Measurements from ENCODE around the gene UGCG. TPM values are rescaled to one million over a fixed set of nuclear protein-coding genes. Genes with fewer than 3 reads are reported as not detected.

Gene UGCG
- total and polyA plus RNA-seq, 9 of the 15 experiments (the other 6 are each of a cell fraction or from before 2014, with no cell fraction given): 20.0 to 40.3 (median 29.2) TPM

DNA sequence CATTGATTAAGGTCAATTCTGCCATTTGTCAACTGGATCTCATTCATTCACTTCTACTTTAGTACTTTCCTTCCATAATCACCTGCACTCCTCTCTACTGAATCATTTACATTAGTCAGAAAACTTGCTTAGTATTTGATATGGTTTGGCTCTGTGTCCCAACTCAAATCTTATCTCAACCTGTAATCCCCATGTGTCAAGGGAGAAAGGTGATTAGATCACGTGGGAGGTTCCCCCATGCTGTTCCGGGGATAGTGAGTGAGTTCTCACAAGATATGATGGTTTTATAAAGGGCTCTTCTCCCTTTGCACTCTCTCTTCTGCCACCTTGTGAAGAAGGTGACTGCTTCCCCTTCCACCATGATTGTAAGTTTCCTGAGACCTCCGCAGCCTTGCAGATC lies 23.7 kb upstream of the UGCG start:
- FAIRE-seq: no peak
- H3K9me1 ChIP-seq (ENCODE audit: control insufficient read depth, insufficient read depth, low read length): no peaks in the 10 kb centered on the region
- 0 out of 2 replicates have a peak, but pooled peaks have one; percentile 8 for TF ChIP-seq TCF3 (CRISPR knock-in tag; IDR thresholded peaks at IDR 0.05)
- no peak for TF ChIP-seq PCBP2 (IDR thresholded peaks at IDR 0.05; ENCODE audit: low read depth, low read length, poor library complexity, severe bottlenecking)
- peak; percentile 61 for TF ChIP-seq MEIS2 (IDR thresholded peaks at IDR 0.05; ENCODE audit: partially characterized antibody)
- no peak for TF ChIP-seq ZNF175 (CRISPR knock-in tag; IDR thresholded peaks at IDR 0.05; ENCODE audit: low read depth)
- TF ChIP-seq CBFA2T3 (IDR thresholded peaks at IDR 0.05): peak; percentile 68
- no peak for TF ChIP-seq ZNF134 (CRISPR knock-in tag; conservative IDR thresholded peaks at IDR 0.05)
- TF ChIP-seq, protein P1, sequence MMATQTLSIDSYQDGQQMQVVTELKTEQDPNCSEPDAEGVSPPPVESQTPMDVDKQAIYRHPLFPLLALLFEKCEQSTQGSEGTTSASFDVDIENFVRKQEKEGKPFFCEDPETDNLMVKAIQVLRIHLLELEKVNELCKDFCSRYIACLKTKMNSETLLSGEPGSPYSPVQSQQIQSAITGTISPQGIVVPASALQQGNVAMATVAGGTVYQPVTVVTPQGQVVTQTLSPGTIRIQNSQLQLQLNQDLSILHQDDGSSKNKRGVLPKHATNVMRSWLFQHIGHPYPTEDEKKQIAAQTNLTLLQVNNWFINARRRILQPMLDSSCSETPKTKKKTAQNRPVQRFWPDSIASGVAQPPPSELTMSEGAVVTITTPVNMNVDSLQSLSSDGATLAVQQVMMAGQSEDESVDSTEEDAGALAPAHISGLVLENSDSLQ (IDR thresholded peaks at IDR 0.05): 0 out of 2 replicates have a peak, but pooled peaks have one; percentile 13
- TF ChIP-seq CTBP1 (IDR thresholded peaks at IDR 0.05; ENCODE audit: borderline replicate concordance): peak; percentile 43; the same call in 1 of the 2 replicates
- peak in 1 of 2 experiments; percentile 49; a peak in 1 of 4 replicates for TF ChIP-seq RCOR1 (IDR thresholded peaks at IDR 0.05; ENCODE audit: borderline replicate concordance in 1 of 2, low read depth in 2 of 2, low read length in 2 of 2)
- TF ChIP-seq, protein P2, sequence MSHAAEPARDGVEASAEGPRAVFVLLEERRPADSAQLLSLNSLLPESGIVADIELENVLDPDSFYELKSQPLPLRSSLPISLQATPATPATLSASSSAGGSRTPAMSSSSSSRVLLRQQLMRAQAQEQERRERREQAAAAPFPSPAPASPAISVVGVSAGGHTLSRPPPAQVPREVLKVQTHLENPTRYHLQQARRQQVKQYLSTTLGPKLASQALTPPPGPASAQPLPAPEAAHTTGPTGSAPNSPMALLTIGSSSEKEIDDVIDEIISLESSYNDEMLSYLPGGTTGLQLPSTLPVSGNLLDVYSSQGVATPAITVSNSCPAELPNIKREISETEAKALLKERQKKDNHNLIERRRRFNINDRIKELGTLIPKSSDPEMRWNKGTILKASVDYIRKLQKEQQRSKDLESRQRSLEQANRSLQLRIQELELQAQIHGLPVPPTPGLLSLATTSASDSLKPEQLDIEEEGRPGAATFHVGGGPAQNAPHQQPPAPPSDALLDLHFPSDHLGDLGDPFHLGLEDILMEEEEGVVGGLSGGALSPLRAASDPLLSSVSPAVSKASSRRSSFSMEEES (CRISPR knock-in tag; IDR thresholded peaks at IDR 0.05): peak; percentile 66
- TF ChIP-seq TEAD4 (IDR thresholded peaks at IDR 0.05; ENCODE audit: low read length): 0 out of 2 replicates have a peak, but pooled peaks have one; percentile 35
- TF ChIP-seq TEAD4 (CRISPR knock-in tag; IDR thresholded peaks at IDR 0.05; ENCODE audit: borderline replicate concordance): no peak
- peak; percentile 2; the same call in 1 of the 2 replicates for TF ChIP-seq JUND (IDR thresholded peaks at IDR 0.05; ENCODE audit: borderline replicate concordance, low read depth, low read length)
- no peak for TF ChIP-seq JUND (tag; IDR thresholded peaks at IDR 0.05; ENCODE audit: borderline replicate concordance, low read depth, low read length)
- peak; percentile 61 for TF ChIP-seq RAD51 (IDR thresholded peaks at IDR 0.05; ENCODE audit: borderline replicate concordance, low read depth)
- TF ChIP-seq, protein P3, sequence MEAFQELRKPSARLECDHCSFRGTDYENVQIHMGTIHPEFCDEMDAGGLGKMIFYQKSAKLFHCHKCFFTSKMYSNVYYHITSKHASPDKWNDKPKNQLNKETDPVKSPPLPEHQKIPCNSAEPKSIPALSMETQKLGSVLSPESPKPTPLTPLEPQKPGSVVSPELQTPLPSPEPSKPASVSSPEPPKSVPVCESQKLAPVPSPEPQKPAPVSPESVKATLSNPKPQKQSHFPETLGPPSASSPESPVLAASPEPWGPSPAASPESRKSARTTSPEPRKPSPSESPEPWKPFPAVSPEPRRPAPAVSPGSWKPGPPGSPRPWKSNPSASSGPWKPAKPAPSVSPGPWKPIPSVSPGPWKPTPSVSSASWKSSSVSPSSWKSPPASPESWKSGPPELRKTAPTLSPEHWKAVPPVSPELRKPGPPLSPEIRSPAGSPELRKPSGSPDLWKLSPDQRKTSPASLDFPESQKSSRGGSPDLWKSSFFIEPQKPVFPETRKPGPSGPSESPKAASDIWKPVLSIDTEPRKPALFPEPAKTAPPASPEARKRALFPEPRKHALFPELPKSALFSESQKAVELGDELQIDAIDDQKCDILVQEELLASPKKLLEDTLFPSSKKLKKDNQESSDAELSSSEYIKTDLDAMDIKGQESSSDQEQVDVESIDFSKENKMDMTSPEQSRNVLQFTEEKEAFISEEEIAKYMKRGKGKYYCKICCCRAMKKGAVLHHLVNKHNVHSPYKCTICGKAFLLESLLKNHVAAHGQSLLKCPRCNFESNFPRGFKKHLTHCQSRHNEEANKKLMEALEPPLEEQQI (IDR thresholded peaks at IDR 0.05): peak; percentile 46; the same call in 1 of the 2 replicates
- TF ChIP-seq BRCA1 (IDR thresholded peaks at IDR 0.05): no peak
- no peak for TF ChIP-seq BRCA1 (CRISPR knock-in tag; IDR thresholded peaks at IDR 0.05)
- TF ChIP-seq, protein P4, sequence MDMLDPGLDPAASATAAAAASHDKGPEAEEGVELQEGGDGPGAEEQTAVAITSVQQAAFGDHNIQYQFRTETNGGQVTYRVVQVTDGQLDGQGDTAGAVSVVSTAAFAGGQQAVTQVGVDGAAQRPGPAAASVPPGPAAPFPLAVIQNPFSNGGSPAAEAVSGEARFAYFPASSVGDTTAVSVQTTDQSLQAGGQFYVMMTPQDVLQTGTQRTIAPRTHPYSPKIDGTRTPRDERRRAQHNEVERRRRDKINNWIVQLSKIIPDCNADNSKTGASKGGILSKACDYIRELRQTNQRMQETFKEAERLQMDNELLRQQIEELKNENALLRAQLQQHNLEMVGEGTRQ (CRISPR knock-in tag; IDR thresholded peaks at IDR 0.05): peak; percentile 58

More for the DNA sequence above, 23.7 kb upstream of the UGCG start:
- Histone ChIP-seq H3K4me1 (replicated peaks in 1 of 2; ENCODE audit: control insufficient read depth in 2 of 2, insufficient read depth in 2 of 2, low read length in 2 of 2) (peaks cover 0 to 15% of the 10 kb centered on the region in 2 experiments; a peak in 4 of 5 replicates), H2AFZ (ENCODE audit: low read depth, low read length) (no peak overlapping the region), H3K4me2 (ENCODE audit: insufficient read depth, low read length) (no peak overlapping the region), H3K36me3 (ENCODE audit: control insufficient read depth, insufficient read depth, low read length) (no peaks in the 10 kb centered on the region), H3K27me3 (ENCODE audit: control insufficient read depth in 2 of 2, insufficient read depth in 2 of 2, low read length in 2 of 2) (no peaks in the 10 kb centered on the region), H3K27ac (ENCODE audit: extremely low read depth, low read depth, low read length) (no peak overlapping the region), H3K9me3 (replicated peaks; ENCODE audit: control insufficient read depth, insufficient read depth, low read depth, low read length) (no peaks in the 10 kb centered on the region), H3K9ac (ENCODE audit: insufficient read depth in 1 of 2, low read depth in 2 of 2, low read length in 2 of 2) (no peak overlapping the region), H3K79me2 (ENCODE audit: control insufficient read depth, insufficient read depth, low read length) (no peaks in the 10 kb centered on the region), H4K20me1 (replicated peaks; ENCODE audit: control insufficient read depth, insufficient read depth, low read length) (no peaks in the 10 kb centered on the region), H3K4me3 (no peak overlapping the region)
- in situ Hi-C loops (cut with MboI) (no loop called here), intact Hi-C loops (cut with micrococcal nuclease) (no loop called here)
- peak in 1 of 4 experiments; percentile 44 for DNase-seq (ENCODE audit: extremely low read depth in 1 of 4, low spot score in 3 of 4)
- ATAC-seq: peak; percentile 45; the same call in 2 of the 3 replicates
- CTCF ChIA-PET (ENCODE audit: low intra/inter-chr PET ratio): no interaction called here
- no TSS peak for BruUV-seq (replicated peaks)
- POLR2A ChIA-PET: no interaction called here
- 10% methylated on average over 3 of the region's 3 CpGs for WGBS (ENCODE audit: insufficient coverage, low coverage, missing lambda C conversion rate)
